Measurements from ENCODE around the gene PCGF1. TPM values are rescaled to one million over a fixed set of nuclear protein-coding genes. Genes with fewer than 3 reads are reported as not detected.

Gene PCGF1
- total and polyA plus RNA-seq, 9 of the 15 experiments (the other 6 are each of a cell fraction or from before 2014, with no cell fraction given) = 20.3 to 45.7 (median 29.3) TPM

DNA sequence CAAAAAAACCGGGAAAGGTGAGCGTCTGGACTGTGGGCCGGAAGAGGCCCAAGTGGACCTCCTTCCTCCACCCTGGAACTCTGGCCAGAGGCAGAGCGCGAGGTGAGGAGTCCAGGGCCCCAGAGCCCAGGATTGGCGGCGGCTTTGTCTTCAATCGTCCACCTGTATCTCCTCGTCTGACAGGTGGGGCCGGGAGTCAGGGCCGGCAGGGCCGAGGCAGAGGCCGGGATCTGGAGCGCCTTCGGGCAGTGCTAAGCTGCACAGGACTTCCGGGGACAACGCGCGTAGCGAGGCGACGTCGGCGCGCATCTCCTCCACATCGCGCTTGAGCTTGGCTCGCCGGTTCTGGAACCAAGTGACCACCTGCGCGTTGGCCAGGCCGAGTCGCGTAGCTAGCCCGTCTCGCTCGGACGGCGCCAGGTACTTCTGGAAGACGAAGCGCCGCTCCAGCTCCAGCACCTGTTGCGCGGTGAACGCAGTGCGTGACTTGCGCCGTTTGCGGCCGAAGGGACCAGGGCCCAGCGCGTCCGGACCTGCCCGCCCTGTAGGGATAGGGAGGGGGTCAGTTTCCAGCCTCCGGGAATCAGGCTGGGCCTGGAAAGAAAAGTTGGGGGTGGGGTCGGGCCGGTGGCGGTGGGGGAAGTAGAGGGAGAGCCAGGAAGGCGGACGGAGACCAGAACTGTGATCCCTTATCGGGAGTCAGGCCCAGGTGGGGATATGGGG, 9.6 kb downstream of the PCGF1 start (continued):
- TF ChIP-seq TAF9B (IDR thresholded peaks at IDR 0.05; ENCODE audit: partially characterized antibody) (no peak), ZKSCAN1 (IDR thresholded peaks at IDR 0.05; ENCODE audit: low read depth, low read length) (no peak), TAF15 (IDR thresholded peaks at IDR 0.05; ENCODE audit: low read depth, low read length) (peak; percentile 67; the same call in 1 of the 2 replicates), NR3C1 (CRISPR knock-in tag; IDR thresholded peaks at IDR 0.05) (no peak), RNF2 (IDR thresholded peaks at IDR 0.05) (no peak), ZSCAN32 (CRISPR knock-in tag; IDR thresholded peaks at IDR 0.05) (no peak), ZNF121 (CRISPR knock-in tag; conservative IDR thresholded peaks at IDR 0.05) (no peak), HNRNPH1 (optimal IDR thresholded peaks at IDR 0.05; ENCODE audit: low read depth, low read length) (no peak), POLR2A (conservative IDR thresholded peaks at IDR 0.05) (0 out of 2 replicates have a peak, but pooled peaks have one; percentile 36), SIX5 (IDR thresholded peaks at IDR 0.05; ENCODE audit: borderline replicate concordance in 1 of 2, insufficient read depth in 1 of 2, low read depth in 1 of 2, low read length in 2 of 2) (no peak), CREBBP (IDR thresholded peaks at IDR 0.05; ENCODE audit: low read depth, low read length) (no peak), ZNF232 (CRISPR knock-in tag; IDR thresholded peaks at IDR 0.05) (no peak), MAZ (CRISPR knock-in tag; conservative IDR thresholded peaks at IDR 0.05 in 1 of 2, IDR thresholded peaks at IDR 0.05 in 1 of 2) (no peak)
- TF ChIP-seq, protein P1, sequence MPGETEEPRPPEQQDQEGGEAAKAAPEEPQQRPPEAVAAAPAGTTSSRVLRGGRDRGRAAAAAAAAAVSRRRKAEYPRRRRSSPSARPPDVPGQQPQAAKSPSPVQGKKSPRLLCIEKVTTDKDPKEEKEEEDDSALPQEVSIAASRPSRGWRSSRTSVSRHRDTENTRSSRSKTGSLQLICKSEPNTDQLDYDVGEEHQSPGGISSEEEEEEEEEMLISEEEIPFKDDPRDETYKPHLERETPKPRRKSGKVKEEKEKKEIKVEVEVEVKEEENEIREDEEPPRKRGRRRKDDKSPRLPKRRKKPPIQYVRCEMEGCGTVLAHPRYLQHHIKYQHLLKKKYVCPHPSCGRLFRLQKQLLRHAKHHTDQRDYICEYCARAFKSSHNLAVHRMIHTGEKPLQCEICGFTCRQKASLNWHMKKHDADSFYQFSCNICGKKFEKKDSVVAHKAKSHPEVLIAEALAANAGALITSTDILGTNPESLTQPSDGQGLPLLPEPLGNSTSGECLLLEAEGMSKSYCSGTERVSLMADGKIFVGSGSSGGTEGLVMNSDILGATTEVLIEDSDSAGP (CRISPR knock-in tag; IDR thresholded peaks at IDR 0.05) = no peak
- TF ChIP-seq, protein P2, sequence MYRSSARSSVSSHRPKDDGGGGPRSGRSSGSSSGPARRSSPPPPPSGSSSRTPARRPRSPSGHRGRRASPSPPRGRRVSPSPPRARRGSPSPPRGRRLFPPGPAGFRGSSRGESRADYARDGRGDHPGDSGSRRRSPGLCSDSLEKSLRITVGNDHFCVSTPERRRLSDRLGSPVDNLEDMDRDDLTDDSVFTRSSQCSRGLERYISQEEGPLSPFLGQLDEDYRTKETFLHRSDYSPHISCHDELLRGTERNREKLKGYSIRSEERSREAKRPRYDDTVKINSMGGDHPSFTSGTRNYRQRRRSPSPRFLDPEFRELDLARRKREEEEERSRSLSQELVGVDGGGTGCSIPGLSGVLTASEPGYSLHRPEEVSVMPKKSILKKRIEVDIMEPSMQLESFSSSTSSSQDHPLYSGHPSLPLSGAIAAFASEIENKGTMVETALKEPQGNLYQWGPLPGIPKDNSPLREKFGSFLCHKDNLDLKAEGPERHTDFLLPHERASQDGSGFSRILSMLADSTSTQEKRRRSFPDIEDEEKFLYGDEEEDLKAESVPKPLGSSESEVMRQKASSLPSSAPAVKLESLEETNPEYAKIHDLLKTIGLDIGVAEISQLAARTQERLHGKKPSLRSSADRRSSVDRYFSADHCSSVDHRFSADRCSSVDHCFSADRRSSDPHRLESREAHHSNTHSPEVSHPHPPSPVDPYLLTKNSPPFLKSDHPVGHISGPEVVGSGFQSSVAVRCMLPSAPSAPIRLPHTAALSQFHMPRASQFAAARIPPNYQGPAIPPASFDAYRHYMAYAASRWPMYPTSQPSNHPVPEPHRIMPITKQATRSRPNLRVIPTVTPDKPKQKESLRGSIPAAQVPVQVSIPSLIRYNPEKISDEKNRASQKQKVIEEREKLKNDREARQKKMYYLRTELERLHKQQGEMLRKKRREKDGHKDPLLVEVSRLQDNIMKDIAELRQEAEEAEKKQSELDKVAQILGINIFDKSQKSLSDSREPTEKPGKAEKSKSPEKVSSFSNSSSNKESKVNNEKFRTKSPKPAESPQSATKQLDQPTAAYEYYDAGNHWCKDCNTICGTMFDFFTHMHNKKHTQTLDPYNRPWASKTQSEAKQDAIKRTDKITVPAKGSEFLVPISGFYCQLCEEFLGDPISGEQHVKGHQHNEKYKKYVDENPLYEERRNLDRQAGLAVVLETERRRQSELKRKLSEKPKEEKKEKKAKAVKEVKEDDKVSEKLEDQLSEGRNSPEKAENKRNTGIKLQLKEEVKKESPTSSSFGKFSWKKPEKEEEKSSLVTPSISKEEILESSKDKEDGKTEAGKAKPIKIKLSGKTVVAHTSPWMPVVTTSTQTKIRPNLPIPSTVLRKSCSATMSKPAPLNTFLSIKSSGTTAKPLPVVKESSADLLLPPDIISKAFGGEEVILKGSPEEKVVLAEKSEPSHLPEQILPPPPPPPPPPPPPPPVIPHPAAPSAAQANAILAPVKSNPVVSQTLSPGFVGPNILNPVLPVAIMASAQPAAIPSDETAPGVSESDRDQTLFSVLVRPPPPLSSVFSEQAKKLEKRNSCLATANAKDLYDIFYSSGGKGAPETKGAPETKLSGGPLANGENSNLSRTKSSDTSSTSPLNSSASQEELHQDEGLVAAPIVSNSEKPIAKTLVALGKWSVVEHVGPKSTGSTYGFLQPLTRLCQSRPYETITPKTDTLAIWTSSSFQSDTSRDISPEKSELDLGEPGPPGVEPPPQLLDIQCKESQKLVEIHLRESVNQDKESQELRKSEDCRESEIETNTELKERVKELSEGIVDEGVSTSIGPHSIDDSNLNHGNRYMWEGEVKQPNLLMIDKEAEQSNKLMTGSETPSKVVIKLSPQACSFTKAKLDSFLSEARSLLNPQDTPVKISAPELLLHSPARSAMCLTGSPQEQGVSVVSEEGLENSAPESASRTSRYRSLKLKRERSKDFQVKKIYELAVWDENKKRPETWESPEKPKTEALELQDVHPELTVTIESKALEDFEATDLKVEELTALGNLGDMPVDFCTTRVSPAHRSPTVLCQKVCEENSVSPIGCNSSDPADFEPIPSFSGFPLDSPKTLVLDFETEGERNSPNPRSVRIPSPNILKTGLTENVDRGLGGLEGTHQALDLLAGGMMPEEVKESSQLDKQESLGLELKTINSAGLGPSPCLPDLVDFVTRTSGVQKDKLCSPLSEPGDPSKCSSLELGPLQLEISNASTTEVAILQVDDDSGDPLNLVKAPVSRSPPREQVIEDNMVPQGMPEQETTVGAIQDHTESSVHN (IDR thresholded peaks at IDR 0.05; ENCODE audit: borderline replicate concordance in 1 of 2, low read depth in 1 of 2) = no peak
- TF ChIP-seq, protein P3, sequence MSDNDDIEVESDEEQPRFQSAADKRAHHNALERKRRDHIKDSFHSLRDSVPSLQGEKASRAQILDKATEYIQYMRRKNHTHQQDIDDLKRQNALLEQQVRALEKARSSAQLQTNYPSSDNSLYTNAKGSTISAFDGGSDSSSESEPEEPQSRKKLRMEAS (CRISPR knock-in tag; IDR thresholded peaks at IDR 0.05) = no peak

All from K562 (cell line).